Measurements from ENCODE around the gene MAP3K7CL.

- TF ChIP-seq USF2 (CRISPR knock-in tag; IDR thresholded peaks at IDR 0.05) (no peak), GABPB1 (CRISPR knock-in tag; IDR thresholded peaks at IDR 0.05) (no peak), ZNF281 (CRISPR knock-in tag; IDR thresholded peaks at IDR 0.05) (no peak), CTCF (IDR thresholded peaks at IDR 0.05) (no peak), OVOL2 (CRISPR knock-in tag; IDR thresholded peaks at IDR 0.05; ENCODE audit: borderline replicate concordance) (no peak), RELA (CRISPR knock-in tag; IDR thresholded peaks at IDR 0.05; ENCODE audit: borderline replicate concordance) (no peak), AFF4 (CRISPR knock-in tag; IDR thresholded peaks at IDR 0.05; ENCODE audit: borderline replicate concordance) (no peak), PREB (CRISPR knock-in tag; IDR thresholded peaks at IDR 0.05; ENCODE audit: borderline replicate concordance) (no peak), USF1 (CRISPR knock-in tag; IDR thresholded peaks at IDR 0.05) (no peak), MAX (CRISPR knock-in tag; IDR thresholded peaks at IDR 0.05) (no peak), ERG (CRISPR knock-in tag; IDR thresholded peaks at IDR 0.05) (no peak), ZNF396 (CRISPR knock-in tag; IDR thresholded peaks at IDR 0.05; ENCODE audit: borderline replicate concordance) (no peak), CBFB (CRISPR knock-in tag; IDR thresholded peaks at IDR 0.05; ENCODE audit: low read depth) (no peak), ZBTB21 (CRISPR knock-in tag; IDR thresholded peaks at IDR 0.05; ENCODE audit: borderline replicate concordance) (no peak)
Measured at GRCh38 chr21:29193901-29194300, 63.5 kb downstream of the MAP3K7CL start.

Data from WTC11 (cell line).